HG02973 (cell line): ENCODE results near the gene SDHAF4.
A peak's percentile ranks its signal among the peaks of the same experiment; 100 is the strongest.
"Not testable (repeated sequence)": the region's sequence is repeated elsewhere in the genome, so short reads cannot be mapped to it uniquely, and the experiment has no call there.

ENCODE experiments used
- ATAC-seq: cut with Tn5 transposase; IDR thresholded peaks from one replicate; pipeline ENCODE4 v1.9.1; 2021; ENCODE audit warnings: moderate library complexity; ENCODE audit not compliant: unreplicated experiment

SDHAF4 gene

DNA sequence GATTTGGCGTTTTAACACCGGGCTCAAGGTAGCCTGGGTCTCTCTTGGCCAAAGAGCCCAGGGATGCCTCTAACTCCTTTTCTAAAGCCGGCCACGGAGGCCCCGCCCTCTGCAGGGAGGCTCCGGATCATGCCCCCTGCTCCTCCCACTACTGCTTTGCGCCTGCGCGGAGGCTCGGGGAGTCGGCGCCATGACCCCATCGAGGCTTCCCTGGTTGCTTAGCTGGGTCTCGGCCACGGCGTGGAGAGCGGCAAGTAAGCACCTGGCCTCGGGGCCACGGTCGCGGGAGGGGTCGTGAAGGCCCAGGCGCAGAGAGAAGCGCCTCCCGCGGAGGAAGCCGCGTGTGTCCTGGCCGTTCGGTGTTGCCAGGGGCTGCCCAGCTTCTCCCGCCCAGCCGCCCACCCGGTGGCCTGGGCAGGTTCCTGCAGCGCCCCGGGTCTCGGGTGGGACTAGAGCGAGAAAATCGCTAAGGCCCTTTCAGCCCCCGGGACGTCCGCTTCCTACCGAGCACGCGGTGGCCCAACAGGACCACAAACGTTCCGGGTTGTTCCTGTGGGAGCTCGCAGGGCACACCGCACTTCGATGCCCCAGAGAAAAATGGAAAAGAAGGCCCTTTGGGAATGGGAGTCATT lies at the start of gene SDHAF4:
TSS of gene SDHAF4 (plus strand) at position 180 of the 632 bp plus-strand sequence. CDS start at position 191, 11 bp downstream.
- ATAC-seq: peak; percentile 98

- ATAC-seq: no peak
Observed at GRCh38 chr6:70518723-70519122, 48.0 kb upstream of the SDHAF4 start.

- peak; percentile 54 for ATAC-seq
Observed at GRCh38 chr6:70520575-70520974, 46.2 kb upstream of the SDHAF4 start.

GRCh38 chr6:70524721-70525286 lies 41.9 kb upstream of the SDHAF4 start:
- no peak for ATAC-seq

- no peak for ATAC-seq
Observed at GRCh38 chr6:70527071-70527737, 39.5 kb upstream of the SDHAF4 start.

DNA sequence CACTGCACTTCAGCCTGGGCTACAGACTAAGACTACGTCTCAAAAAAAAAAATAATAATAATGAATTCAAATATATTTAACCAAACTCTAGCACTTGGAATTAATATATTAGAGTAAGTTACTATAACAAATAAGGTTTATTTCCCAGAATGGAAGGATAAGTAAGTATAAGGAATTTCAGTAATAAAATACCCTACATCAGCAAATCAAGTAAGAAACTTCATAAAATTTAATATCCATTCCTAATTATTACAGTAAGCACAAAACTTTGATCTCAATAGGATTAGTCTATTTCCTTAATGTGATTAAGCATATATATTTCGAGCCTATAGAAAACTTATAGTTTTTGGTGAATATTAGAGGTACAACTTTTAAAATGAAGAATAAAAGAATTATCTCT lies 36.7 kb upstream of the SDHAF4 start:
- no peak for ATAC-seq

- no peak for ATAC-seq
Observed at GRCh38 chr6:70531133-70531532, 35.6 kb upstream of the SDHAF4 start.

GRCh38 chr6:70537266-70537665 lies 29.5 kb upstream of the SDHAF4 start:
- ATAC-seq: no peak

GRCh38 chr6:70538376-70538775 lies 28.4 kb upstream of the SDHAF4 start:
- ATAC-seq: peak; percentile 58

DNA sequence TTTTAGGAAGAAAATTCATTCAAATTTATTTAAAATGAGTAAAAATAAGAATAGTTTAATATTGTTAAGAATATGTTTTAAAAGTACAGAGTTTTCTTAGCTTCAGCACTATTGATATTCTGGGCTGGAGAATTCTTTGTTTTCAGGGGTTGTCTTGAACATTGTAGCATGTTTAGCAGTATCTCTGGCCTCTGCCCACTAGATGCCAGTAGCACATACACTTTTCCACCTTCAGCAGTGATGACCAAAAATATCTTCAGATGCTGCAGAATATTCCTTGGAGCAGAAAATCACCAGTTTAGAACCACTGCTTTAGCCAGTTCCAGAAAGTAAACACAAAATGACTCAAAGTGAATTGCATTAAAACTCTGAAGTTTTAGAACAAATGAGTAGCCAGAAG lies 19.4 kb upstream of the SDHAF4 start:
- no peak for ATAC-seq

DNA sequence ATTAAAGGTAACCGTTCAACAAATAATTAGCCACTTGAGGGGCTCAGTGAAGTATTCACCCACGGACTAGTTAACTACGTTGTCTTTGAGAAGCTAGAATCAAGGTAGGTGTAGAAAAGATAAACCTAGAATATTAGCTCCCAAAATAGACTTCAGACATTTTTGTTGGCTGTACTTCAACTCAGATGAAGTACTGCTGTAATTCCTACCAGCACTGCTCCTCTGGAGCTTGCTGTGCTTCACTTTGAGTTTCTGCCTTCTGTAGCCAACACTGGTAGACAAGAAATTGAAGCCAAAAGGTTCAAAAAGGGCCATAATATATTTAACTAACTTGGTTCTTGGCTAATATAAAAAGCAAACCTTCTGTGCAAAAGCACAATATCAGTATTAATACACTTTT lies 18.8 kb upstream of the SDHAF4 start:
- ATAC-seq: no peak

- no peak for ATAC-seq
Observed at GRCh38 chr6:70549327-70549726, 17.4 kb upstream of the SDHAF4 start.

- ATAC-seq: no peak
Observed at GRCh38 chr6:70551566-70551965, 15.2 kb upstream of the SDHAF4 start.

GRCh38 chr6:70552286-70552940 lies 14.3 kb upstream of the SDHAF4 start:
- ATAC-seq: not testable (repeated sequence)

GRCh38 chr6:70552974-70553373 lies 13.8 kb upstream of the SDHAF4 start:
- no peak for ATAC-seq

- no peak for ATAC-seq
Observed at GRCh38 chr6:70557998-70558397, 8.7 kb upstream of the SDHAF4 start.

DNA sequence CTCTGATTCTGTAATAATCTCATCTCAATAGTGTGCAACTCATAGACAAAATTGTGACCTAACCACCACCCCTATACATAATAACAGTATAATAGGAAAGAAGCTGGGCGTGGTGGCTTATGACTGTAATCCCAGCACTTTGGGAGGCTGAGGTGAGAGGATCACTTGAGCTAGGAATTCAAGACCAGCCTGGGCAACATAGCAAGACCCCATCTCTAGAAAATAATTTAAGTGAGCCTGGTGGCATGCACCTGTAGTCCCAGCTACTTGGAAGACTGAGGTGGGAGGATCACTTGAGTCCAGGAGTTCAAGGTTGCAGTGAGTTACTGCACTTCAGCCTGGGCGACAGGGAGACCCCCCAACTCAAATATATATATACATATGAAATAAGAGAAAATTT lies 4.3 kb upstream of the SDHAF4 start:
- not testable (repeated sequence) for ATAC-seq

- no peak for ATAC-seq
Observed at GRCh38 chr6:70563530-70563929, 3.2 kb upstream of the SDHAF4 start.

DNA sequence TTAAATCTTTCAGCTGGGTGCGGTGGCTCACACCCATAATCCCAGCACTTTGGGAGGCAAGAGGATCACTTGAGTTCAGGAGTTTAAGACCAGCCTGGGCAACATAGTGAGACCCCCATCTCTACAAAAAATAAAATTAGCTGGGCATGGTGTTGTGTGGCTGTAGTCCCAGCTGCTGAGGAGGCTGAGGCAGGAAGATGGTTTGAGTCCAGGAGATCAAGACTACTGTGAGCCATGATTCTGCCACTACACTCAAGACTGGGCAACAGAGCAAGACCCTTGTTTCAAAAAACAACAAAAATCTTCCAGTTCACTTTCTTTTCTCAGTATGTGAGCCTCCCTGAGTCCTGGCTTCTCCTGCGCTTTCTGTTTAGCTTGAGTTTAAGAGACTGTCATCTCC lies 7.9 kb downstream of the SDHAF4 start:
- ATAC-seq: no peak

- ATAC-seq: no peak
Observed at GRCh38 chr6:70575899-70576495, 9.3 kb downstream of the SDHAF4 start.

DNA sequence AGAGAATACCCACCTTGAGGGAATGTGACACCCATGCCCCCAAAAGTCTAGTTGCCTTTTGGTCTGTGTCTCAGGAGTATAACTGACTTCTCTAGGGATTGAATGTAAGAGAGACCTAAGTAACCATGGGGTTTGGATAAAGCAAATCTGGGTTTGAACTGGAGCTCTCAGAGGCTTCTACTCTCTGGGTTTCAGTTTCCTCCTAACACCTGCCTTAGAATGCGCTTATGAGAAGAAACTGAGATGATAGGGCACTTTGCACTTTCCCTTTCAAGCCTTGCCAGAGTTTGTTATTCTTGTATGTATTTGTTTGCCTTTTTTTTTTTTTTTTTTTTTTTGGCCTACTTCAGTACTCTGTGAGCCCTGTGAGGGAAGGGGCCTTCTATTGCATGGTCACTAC lies 19.4 kb downstream of the SDHAF4 start:
- ATAC-seq: peak; percentile 98
